ENCODE data around the gene CLTB.

DNA sequence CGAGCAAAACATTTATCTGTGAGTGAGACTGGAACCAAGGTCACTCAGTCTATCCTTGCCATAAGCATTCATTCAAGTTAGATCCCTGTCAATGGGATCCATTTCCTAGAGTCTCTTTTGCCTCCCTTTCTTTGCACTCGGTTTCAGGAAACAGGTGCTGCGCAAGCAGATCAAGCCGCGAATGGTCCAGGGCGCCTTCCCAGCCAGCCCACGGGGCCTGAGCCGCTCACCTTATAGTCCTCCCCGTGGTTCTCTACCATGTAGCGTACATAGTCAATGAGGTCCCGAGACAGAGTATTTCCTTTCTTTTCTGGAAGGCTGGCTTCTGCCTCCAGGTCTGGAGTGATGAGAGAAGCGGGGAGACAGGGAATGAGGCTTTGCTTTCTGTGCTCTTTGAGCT lies 31.3 kb downstream of the CLTB start:
- TF ChIP-seq RCOR1 (IDR thresholded peaks at IDR 0.05; ENCODE audit: insufficient replicate concordance, low read length) (no peak), BHLHE40 (IDR thresholded peaks at IDR 0.05; ENCODE audit: low read depth, low read length) (no peak), RAD21 (IDR thresholded peaks at IDR 0.05; ENCODE audit: low read length) (no peak), MXI1 (IDR thresholded peaks at IDR 0.05; ENCODE audit: borderline replicate concordance, low read depth, low read length) (no peak), FOS (IDR thresholded peaks at IDR 0.05; ENCODE audit: low read depth, low read length) (no peak)
- TF ChIP-seq, protein P1, sequence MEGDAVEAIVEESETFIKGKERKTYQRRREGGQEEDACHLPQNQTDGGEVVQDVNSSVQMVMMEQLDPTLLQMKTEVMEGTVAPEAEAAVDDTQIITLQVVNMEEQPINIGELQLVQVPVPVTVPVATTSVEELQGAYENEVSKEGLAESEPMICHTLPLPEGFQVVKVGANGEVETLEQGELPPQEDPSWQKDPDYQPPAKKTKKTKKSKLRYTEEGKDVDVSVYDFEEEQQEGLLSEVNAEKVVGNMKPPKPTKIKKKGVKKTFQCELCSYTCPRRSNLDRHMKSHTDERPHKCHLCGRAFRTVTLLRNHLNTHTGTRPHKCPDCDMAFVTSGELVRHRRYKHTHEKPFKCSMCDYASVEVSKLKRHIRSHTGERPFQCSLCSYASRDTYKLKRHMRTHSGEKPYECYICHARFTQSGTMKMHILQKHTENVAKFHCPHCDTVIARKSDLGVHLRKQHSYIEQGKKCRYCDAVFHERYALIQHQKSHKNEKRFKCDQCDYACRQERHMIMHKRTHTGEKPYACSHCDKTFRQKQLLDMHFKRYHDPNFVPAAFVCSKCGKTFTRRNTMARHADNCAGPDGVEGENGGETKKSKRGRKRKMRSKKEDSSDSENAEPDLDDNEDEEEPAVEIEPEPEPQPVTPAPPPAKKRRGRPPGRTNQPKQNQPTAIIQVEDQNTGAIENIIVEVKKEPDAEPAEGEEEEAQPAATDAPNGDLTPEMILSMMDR (conservative IDR thresholded peaks at IDR 0.05; ENCODE audit: low read depth, low read length): no peak

Measured in IMR-90 (cell line).